ENCODE measurements around the gene DHRS2. TPM values are rescaled to one million over a fixed set of nuclear protein-coding genes. Genes with fewer than 3 reads are reported as not detected.

The DHRS2 gene
- total and polyA plus RNA-seq, 8 donors = 0.26 to 1.1 (median 0.60) TPM

- Histone ChIP-seq H3K9me3 (peaks cover 0 to 5% of the 10 kb centered on the region in 2 donors), H3K4me3 (no peak overlapping the region), H3K27me3 (no peaks in the 10 kb centered on the region), H3K36me3 (no peaks in the 10 kb centered on the region), H3K4me1 (no peaks in the 10 kb centered on the region), H3K27ac (no peak overlapping the region)
- TF ChIP-seq, protein P1, sequence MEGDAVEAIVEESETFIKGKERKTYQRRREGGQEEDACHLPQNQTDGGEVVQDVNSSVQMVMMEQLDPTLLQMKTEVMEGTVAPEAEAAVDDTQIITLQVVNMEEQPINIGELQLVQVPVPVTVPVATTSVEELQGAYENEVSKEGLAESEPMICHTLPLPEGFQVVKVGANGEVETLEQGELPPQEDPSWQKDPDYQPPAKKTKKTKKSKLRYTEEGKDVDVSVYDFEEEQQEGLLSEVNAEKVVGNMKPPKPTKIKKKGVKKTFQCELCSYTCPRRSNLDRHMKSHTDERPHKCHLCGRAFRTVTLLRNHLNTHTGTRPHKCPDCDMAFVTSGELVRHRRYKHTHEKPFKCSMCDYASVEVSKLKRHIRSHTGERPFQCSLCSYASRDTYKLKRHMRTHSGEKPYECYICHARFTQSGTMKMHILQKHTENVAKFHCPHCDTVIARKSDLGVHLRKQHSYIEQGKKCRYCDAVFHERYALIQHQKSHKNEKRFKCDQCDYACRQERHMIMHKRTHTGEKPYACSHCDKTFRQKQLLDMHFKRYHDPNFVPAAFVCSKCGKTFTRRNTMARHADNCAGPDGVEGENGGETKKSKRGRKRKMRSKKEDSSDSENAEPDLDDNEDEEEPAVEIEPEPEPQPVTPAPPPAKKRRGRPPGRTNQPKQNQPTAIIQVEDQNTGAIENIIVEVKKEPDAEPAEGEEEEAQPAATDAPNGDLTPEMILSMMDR (IDR thresholded peaks at IDR 0.05) = no peak
- DNase-seq = no peak
- intact Hi-C loops (cut with DNase I) = no loop called here
- no peak for ATAC-seq
Measured at GRCh38 chr14:23603103-23603502, 33.1 kb upstream of the DHRS2 start.

- H3K9me3 ChIP-seq = peaks cover 0 to 4% of the 10 kb centered on the region in 2 donors
- no peaks in the 10 kb centered on the region for H3K4me1 ChIP-seq
- intact Hi-C loops (cut with DNase I) = no loop called here
- no peak for ATAC-seq
- TF ChIP-seq, protein P1 (IDR thresholded peaks at IDR 0.05) = no peak
- no peaks in the 10 kb centered on the region for H3K27me3 ChIP-seq
- no peak overlapping the region for H3K4me3 ChIP-seq
- no peaks in the 10 kb centered on the region for H3K36me3 ChIP-seq
- no peak for DNase-seq
- no peak overlapping the region for H3K27ac ChIP-seq
Measured at GRCh38 chr14:23604148-23604547, 32.0 kb upstream of the DHRS2 start.

DNA sequence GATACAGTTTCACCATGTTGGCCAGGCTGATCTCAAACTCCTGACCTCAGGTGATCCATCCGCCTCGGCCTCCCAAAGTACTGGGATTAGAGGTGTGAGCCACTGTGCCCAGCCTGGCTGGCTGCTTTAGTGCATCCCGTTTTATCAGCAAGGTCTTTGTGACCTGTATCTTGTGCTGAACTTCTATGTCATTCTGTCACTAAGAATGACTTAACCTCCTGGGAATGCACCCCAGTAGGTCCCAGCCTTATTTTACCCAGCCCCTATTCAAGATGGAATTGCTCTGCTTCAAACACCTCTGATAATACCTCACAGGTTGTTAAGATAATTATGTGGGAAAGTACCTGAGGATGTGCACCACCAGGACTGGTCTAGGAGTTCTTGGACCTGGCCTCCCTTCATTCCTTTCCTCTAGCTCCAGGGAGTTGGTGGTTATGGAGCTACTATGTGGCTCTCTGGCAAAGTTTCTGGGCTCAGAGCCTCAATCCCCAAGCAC, 31.4 kb upstream of the DHRS2 start:
- DNase-seq (no peak), ATAC-seq (no peak)
- no peak overlapping the region for H3K4me3 ChIP-seq
- H3K27me3 ChIP-seq = no peaks in the 10 kb centered on the region
- no peak overlapping the region for H3K27ac ChIP-seq
- no peaks in the 10 kb centered on the region for H3K4me1 ChIP-seq
- no peaks in the 10 kb centered on the region for H3K36me3 ChIP-seq
- TF ChIP-seq, protein P1 (IDR thresholded peaks at IDR 0.05) = no peak
- intact Hi-C loops (cut with DNase I) = no loop called here
- H3K9me3 ChIP-seq = no peaks in the 10 kb centered on the region

DNA sequence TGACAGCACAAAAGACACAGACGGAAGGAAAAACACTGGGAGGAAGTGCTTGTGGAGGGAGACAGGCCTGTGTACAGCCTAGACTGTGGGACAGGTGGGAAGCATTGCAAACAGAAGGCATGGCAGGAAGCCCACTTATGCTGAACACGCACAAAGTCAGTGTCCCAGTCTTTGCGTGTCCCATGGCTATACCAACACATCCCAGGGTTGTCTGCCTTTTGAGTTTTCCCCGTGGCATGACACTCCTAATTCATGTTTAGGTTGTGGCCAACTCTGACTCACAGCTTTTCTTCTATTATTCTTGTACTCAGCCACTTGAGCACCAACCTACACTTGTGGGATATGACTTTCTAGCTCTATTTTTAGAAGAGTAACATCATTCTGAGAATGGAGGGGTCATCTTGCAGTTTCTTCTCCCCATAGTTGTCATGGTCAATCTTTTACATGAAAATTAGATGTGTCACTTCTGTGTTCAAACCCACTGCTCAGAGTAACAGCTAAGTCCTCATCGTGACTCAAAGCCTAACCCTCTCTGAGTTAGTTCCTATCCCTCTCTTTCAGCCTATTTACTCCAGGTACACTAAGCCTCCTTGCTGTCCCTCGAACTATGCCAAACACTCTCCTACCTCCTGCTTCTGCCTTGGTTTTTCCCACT, 30.1 kb upstream of the DHRS2 start:
- intact Hi-C loops (cut with DNase I) = no loop called here
- no peaks in the 10 kb centered on the region for H3K27me3 ChIP-seq
- TF ChIP-seq, protein P1 (IDR thresholded peaks at IDR 0.05) = no peak
- H3K4me3 ChIP-seq = no peak overlapping the region
- H3K36me3 ChIP-seq = no peaks in the 10 kb centered on the region
- ATAC-seq = no peak
- DNase-seq = no peak
- H3K4me1 ChIP-seq = no peaks in the 10 kb centered on the region
- no peaks in the 10 kb centered on the region for H3K9me3 ChIP-seq
- no peak overlapping the region for H3K27ac ChIP-seq

GRCh38 chr14:23608454-23608853, 27.7 kb upstream of the DHRS2 start:
- intact Hi-C loops (cut with DNase I) = no loop called here
- TF ChIP-seq, protein P1 (IDR thresholded peaks at IDR 0.05) = no peak
- no peaks in the 10 kb centered on the region for H3K36me3 ChIP-seq
- no peaks in the 10 kb centered on the region for H3K27me3 ChIP-seq
- DNase-seq (no peak), ATAC-seq (no peak)
- no peak overlapping the region for H3K27ac ChIP-seq
- no peak overlapping the region for H3K4me3 ChIP-seq
- no peaks in the 10 kb centered on the region for H3K4me1 ChIP-seq
- H3K9me3 ChIP-seq = no peaks in the 10 kb centered on the region

All from left lung (tissue), 10 donors.